Spleen (tissue), 11 donors: ENCODE data around the gene FKBP4. TPM values are rescaled to one million over a fixed set of nuclear protein-coding genes. Genes with fewer than 3 reads are reported as not detected.

ENCODE experiments used
- DNase-seq: peaks from one replicate; pipeline ENCODE4 v3.0.0-alpha.2; 2020
- H3K27ac ChIP-seq, 8 donors: fragments of 200-600 bp; sonication (generic) in 7 of 8; 1 replicate in 4 of 8; 2 replicates in 4 of 8; pipeline versions ENCODE4 v1.5.0 to v1.8.0; 2016 to 2021; ENCODE audit warnings: inconsistent platforms in 4 of 8, mild to moderate bottlenecking in 4 of 8, moderate library complexity in 1 of 8
- H3K27me3 ChIP-seq, 7 donors: fragments of 200-600 bp; sonication (generic) in 6 of 7; replicated peaks in 1 of 7; 1 replicate in 4 of 7; 2 replicates in 3 of 7; pipeline versions ENCODE4 v1.5.0 to v1.8.0; 2016 to 2021; ENCODE audit warnings: inconsistent platforms in 3 of 7, mild to moderate bottlenecking in 1 of 7
- H3K36me3 ChIP-seq, 6 donors: fragments of 200-600 bp; sonication (generic) in 5 of 6; 1 replicate in 4 of 6; 2 replicates in 2 of 6; pipeline versions ENCODE4 v1.5.0 to v1.8.0; 2016 to 2021; ENCODE audit warnings: inconsistent platforms in 2 of 6
- H3K4me1 ChIP-seq, 6 donors: fragments of 200-600 bp; sonication (generic) in 5 of 6; 1 replicate in 3 of 6; 2 replicates in 3 of 6; pipeline versions ENCODE4 v1.5.0 to v1.8.0; 2016 to 2021; ENCODE audit warnings: inconsistent platforms in 3 of 6
- H3K4me3 ChIP-seq, 8 donors: fragments of 200-600 bp; sonication (generic) in 7 of 8; 1 replicate in 4 of 8; 2 replicates in 4 of 8; pipeline versions ENCODE4 v1.5.0 to v1.8.0; 2016 to 2021; ENCODE audit warnings: inconsistent platforms in 4 of 8, mild to moderate bottlenecking in 4 of 8, moderate library complexity in 2 of 8
- H3K9me3 ChIP-seq, 8 donors: fragments of 200-600 bp; sonication (generic) in 7 of 8; 1 replicate in 4 of 8; 2 replicates in 4 of 8; pipeline versions ENCODE4 v1.5.0 to v1.8.0; 2016 to 2021; ENCODE audit warnings: inconsistent platforms in 4 of 8
- CTCF ChIP-seq, 11 experiments: fragments of 200-600 bp in 7 of 11; fragments of 450-650 bp in 4 of 11; sonication (generic) in 4 of 11; IDR thresholded peaks in 8 of 11; conservative IDR thresholded peaks in 3 of 11; 1 replicate in 7 of 11; 2 replicates in 4 of 11; pipeline versions ENCODE4 v1.4.0 to v1.8.0; 2016 to 2021; ENCODE audit warnings: antibody characterized with exemption in 11 of 11, inconsistent platforms in 4 of 11, mild to moderate bottlenecking in 1 of 11
- POLR2A ChIP-seq, 3 donors: fragments of 450-650 bp; IDR thresholded peaks; one replicate each; pipeline ENCODE4 v1.5.1; 2017; ENCODE audit warnings: antibody characterized with exemption in 3 of 3, mild to moderate bottlenecking in 1 of 3
- POLR2AphosphoS5 ChIP-seq, 3 donors: sonication (generic); formaldehyde crosslinking; IDR thresholded peaks; one replicate each; pipeline ENCODE4 v1.5.1; 2017; ENCODE audit warnings: antibody characterized with exemption in 3 of 3
- WGBS, 5 donors: extraction: QIAGEN DNeasy Blood & Tissue Kit in 3 of 5; methylation state at CpG; one replicate each; pipeline versions ENCODE4 v1.1.5 to v1.1.7; 2013 to 2018; 5-methylcytosine and 5-hydroxymethylcytosine counted together
- intact Hi-C: fragments of 100-400 bp; cut with DNase I; formaldehyde crosslinking; loops from one replicate; pipeline ENCODE4 v1.15.0; 2023; ENCODE audit warnings: low total_unique reads
- polyA plus RNA-seq, 3 donors: library from polyadenylated mRNA; stranded (reverse); fragments of 200-250 nt; gene quantifications; one replicate each; pipeline ENCODE4 v1.2.1, GENCODE V29; 2013
- total RNA-seq, 7 donors: library from RNA; depleted of rRNA in 3 of 7; stranded (reverse); fragments of >200 nt in 3 of 7; fragmentation: NEBNext Ultra II Directional in 4 of 7; extraction: Animal tissue kit (Norgen Biotek cat#: 25700) in 4 of 7; gene quantifications; one replicate each; pipeline versions ENCODE4 v1.1.0 to v1.2.1, GENCODE V29; 2016 to 2021
- donor health status: healthy with polysubstance abuse.
- donor health status: DM: no; HTN: no; CAD: no; lungs with moderate emphysema.
- donor health status: DM: no; HTN: no; CAD: no.
- donor health status: Bipolar disorder and iron deficiency.
- donor health status: healthy.
- donor health status: DM: no; HTN: no; CAD: no.
- donor health status: DM: yes; HTN: yes; CAD: no.

The FKBP4 gene
- total and polyA plus RNA-seq, 10 donors: 8.3 to 65.6 (median 25.4) TPM

GRCh38 chr12:2792671-2793500 lies 1.9 kb upstream of the FKBP4 start:
- no peak overlapping the region for H3K4me3 ChIP-seq
- WGBS, 5 donors: 73 to 79% (median 76%) methylated on average over 25 of the region's 25 CpGs
- H3K9me3 ChIP-seq: no peaks in the 10 kb centered on the region
- H3K27ac ChIP-seq: no peak overlapping the region
- DNase-seq: no peak
- H3K4me1 ChIP-seq: peaks cover 10 to 36% (median 23%) of the 10 kb centered on the region in 6 donors
- intact Hi-C loops: no loop called here
- peaks cover 0 to 11% (median 5%) of the 10 kb centered on the region in 6 donors for H3K36me3 ChIP-seq
- H3K27me3 ChIP-seq: peaks cover 0 to 13% (median 0%) of the 10 kb centered on the region in 7 donors
- TF ChIP-seq POLR2A (IDR thresholded peaks at IDR 0.05): no peak
- no peak for TF ChIP-seq CTCF (IDR thresholded peaks at IDR 0.05 in 8 of 11, conservative IDR thresholded peaks at IDR 0.05 in 3 of 11)
- no peak for TF ChIP-seq POLR2AphosphoS5 (IDR thresholded peaks at IDR 0.05)

GRCh38 chr12:2793561-2793960 lies 1.2 kb upstream of the FKBP4 start:
- H3K27me3 ChIP-seq: peaks cover 0 to 13% (median 0%) of the 10 kb centered on the region in 7 donors
- 94% methylated on average over 21 of the region's 21 CpGs for WGBS, 5 donors
- no peak for DNase-seq
- no peak for TF ChIP-seq POLR2A (IDR thresholded peaks at IDR 0.05)
- no peak for TF ChIP-seq POLR2AphosphoS5 (IDR thresholded peaks at IDR 0.05)
- no peak for TF ChIP-seq CTCF (IDR thresholded peaks at IDR 0.05 in 8 of 11, conservative IDR thresholded peaks at IDR 0.05 in 3 of 11)
- H3K4me3 ChIP-seq: no peak overlapping the region
- peaks cover under 1 to 18% (median 12%) of the 10 kb centered on the region in 6 donors for H3K36me3 ChIP-seq
- no peaks in the 10 kb centered on the region for H3K9me3 ChIP-seq
- intact Hi-C loops: no loop called here
- H3K27ac ChIP-seq: no peak overlapping the region
- peaks cover 10 to 40% (median 24%) of the 10 kb centered on the region in 6 donors for H3K4me1 ChIP-seq

GRCh38 chr12:2794191-2794735 lies 507 bp upstream of the FKBP4 start:
- H3K4me3 ChIP-seq: peak overlapping the region; percentile 59 to 97 (median 88)
- peaks cover 10 to 40% (median 24%) of the 10 kb centered on the region in 6 donors for H3K4me1 ChIP-seq
- 2 to 6% (median 3%) methylated on average over 47 to 49 of the region's 49 CpGs for WGBS, 5 donors
- peak overlapping the region in 7 of 8 donors; percentile 75 to 90 (median 82) for H3K27ac ChIP-seq
- DNase-seq: peak; percentile 89
- no peaks in the 10 kb centered on the region for H3K9me3 ChIP-seq
- TF ChIP-seq POLR2A (IDR thresholded peaks at IDR 0.05) (no peak), POLR2AphosphoS5 (IDR thresholded peaks at IDR 0.05) (no peak), CTCF (IDR thresholded peaks at IDR 0.05 in 8 of 11, conservative IDR thresholded peaks at IDR 0.05 in 3 of 11) (no peak)
- peaks cover 8 to 25% (median 19%) of the 10 kb centered on the region in 6 donors for H3K36me3 ChIP-seq
- peaks cover 0 to 13% (median 0%) of the 10 kb centered on the region in 7 donors for H3K27me3 ChIP-seq
- intact Hi-C loops: no loop called here
